ENCODE measurements around the gene PRDM7.

Gene PRDM7

DNA sequence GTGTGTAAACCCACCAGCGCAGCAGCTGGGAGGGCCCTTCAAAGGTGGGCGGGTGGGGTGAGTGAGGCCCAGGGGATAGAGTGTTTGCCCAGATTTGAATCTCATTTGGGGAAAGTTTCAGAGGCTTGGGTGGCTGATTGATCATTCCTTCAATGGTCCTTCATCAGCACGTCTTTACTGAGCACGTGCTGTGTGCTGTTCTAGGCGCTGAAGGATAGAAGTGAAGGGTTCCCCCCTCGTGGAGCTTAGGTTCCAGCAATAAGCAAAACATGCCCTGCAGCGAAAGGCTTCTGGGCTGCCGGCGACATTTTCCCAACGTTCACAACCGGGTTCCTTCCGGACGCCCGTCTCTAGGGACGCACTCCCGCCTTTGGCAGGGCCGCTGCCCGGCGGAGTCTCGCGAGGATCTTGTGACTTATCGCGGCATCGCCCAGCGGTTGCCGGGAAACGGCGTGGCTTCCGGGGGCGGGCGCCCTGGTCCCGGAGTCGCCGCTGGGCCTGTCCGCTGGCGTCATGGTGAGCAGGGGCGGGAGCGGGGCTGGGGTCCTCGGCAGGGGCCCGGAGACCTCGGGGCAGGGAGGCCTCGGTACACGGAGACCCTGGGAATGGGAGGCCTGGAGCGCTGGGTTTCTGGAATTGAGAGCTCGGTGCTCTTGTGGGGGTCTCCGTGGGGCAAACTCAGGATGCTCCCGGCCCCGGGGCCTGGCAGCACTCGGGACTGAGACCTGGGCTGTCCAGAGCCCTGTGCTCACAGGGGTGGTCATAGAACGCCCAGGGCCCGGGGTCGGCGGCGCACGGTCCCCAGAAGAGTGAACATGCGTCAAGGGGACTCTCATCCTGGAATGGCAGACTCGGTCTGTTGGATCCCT, 54.7 kb downstream of the PRDM7 start:
- peaks cover 27% of the 10 kb centered on the region for H3K4me1 ChIP-seq (ENCODE audit: control insufficient read depth, insufficient read depth, low read length)
- no peaks in the 10 kb centered on the region for H3K36me3 ChIP-seq (ENCODE audit: control insufficient read depth, insufficient read depth, low read length)
- H3K27me3 ChIP-seq (ENCODE audit: control insufficient read depth, insufficient read depth, low read length), result no peaks in the 10 kb centered on the region
- peak overlapping the region; percentile 57 for H3K4me3 ChIP-seq (ENCODE audit: low read depth, low read length)
- H3K9ac ChIP-seq (ENCODE audit: low read depth, low read length), result peak overlapping the region; percentile 40; the same call in 1 of the 2 replicates
- H3K27ac ChIP-seq (ENCODE audit: low read depth, low read length), result peak overlapping the region; percentile 6
- no peaks in the 10 kb centered on the region for H3K9me3 ChIP-seq (ENCODE audit: control insufficient read depth, insufficient read depth, low read length)

GRCh38 chr16:90020838-90021382, 56.2 kb downstream of the PRDM7 start:
- Histone ChIP-seq H3K4me1 (ENCODE audit: control insufficient read depth, insufficient read depth, low read length) (peaks cover 27% of the 10 kb centered on the region), H3K4me3 (ENCODE audit: low read depth, low read length) (peak overlapping the region; percentile 76), H3K36me3 (ENCODE audit: control insufficient read depth, insufficient read depth, low read length) (peaks cover 3% of the 10 kb centered on the region; the same call in 1 of the 2 replicates), H3K9me3 (ENCODE audit: control insufficient read depth, insufficient read depth, low read length) (no peaks in the 10 kb centered on the region), H3K27me3 (ENCODE audit: control insufficient read depth, insufficient read depth, low read length) (no peaks in the 10 kb centered on the region), H3K27ac (ENCODE audit: low read depth, low read length) (peak overlapping the region; percentile 90), H3K9ac (ENCODE audit: low read depth, low read length) (peak overlapping the region; percentile 32; the same call in 1 of the 2 replicates)

DNA sequence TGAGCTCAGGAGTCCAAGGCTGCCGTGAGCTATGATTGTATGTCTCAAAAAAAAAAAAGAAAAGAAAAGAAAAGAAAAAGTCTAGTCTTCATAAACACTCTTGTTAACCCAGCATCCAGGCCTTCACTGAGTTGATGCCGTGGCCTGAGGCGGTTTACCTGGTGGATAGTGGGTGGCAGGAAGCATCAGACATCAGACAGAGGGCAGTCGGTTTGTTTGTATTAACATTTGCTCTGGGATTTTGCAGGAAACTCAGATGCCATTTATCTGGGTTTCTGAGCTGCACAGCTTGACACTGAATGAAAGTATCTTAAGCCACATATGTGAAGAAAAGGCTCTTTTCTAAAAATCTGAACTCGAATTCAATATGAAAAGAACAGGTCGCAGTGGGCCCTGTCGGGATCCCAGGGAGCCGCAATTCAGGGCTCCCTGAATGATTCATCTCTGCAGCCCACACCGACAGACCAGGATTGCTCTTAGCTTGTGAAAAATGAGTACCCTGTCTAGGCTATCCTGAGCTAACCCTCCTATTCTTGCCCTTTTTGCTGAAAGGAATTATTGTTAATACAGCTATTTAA, 56.8 kb downstream of the PRDM7 start:
- Histone ChIP-seq H3K4me1 (ENCODE audit: control insufficient read depth, insufficient read depth, low read length) (peaks cover 27% of the 10 kb centered on the region), H3K27ac (ENCODE audit: low read depth, low read length) (peak overlapping the region; percentile 90), H3K9ac (ENCODE audit: low read depth, low read length) (peak overlapping the region; percentile 84), H3K9me3 (ENCODE audit: control insufficient read depth, insufficient read depth, low read length) (no peaks in the 10 kb centered on the region), H3K27me3 (ENCODE audit: control insufficient read depth, insufficient read depth, low read length) (no peaks in the 10 kb centered on the region), H3K36me3 (ENCODE audit: control insufficient read depth, insufficient read depth, low read length) (peaks cover 9% of the 10 kb centered on the region; the same call in 1 of the 2 replicates), H3K4me3 (ENCODE audit: low read depth, low read length) (peak overlapping the region; percentile 76)

- Histone ChIP-seq H3K27ac (ENCODE audit: low read depth, low read length) (peak overlapping the region; percentile 90), H3K9ac (ENCODE audit: low read depth, low read length) (peak overlapping the region; percentile 84), H3K36me3 (ENCODE audit: control insufficient read depth, insufficient read depth, low read length) (peaks cover 14% of the 10 kb centered on the region; the same call in 1 of the 2 replicates), H3K4me1 (ENCODE audit: control insufficient read depth, insufficient read depth, low read length) (peaks cover 27% of the 10 kb centered on the region), H3K4me3 (ENCODE audit: low read depth, low read length) (peak overlapping the region; percentile 76), H3K9me3 (ENCODE audit: control insufficient read depth, insufficient read depth, low read length) (no peaks in the 10 kb centered on the region), H3K27me3 (ENCODE audit: control insufficient read depth, insufficient read depth, low read length) (no peaks in the 10 kb centered on the region)
These were observed 57.4 kb downstream of the PRDM7 start for GRCh38 chr16:90019543-90020259.

GRCh38 chr16:90018652-90019542, 58.2 kb downstream of the PRDM7 start, which contains the start of gene DBNDD1:
DBNDD1 (minus strand) TSS chr16:90019456; CDS start chr16:90019341, 115 bp downstream.
- H3K27me3 ChIP-seq (ENCODE audit: control insufficient read depth, insufficient read depth, low read length), result no peaks in the 10 kb centered on the region
- peak within 1 kb of the TSS; percentile 76 for H3K4me3 ChIP-seq (ENCODE audit: low read depth, low read length)
- peak within 1 kb of the TSS; percentile 90 for H3K27ac ChIP-seq (ENCODE audit: low read depth, low read length)
- peaks cover 27% of the 10 kb centered on the region for H3K4me1 ChIP-seq (ENCODE audit: control insufficient read depth, insufficient read depth, low read length)
- H3K9me3 ChIP-seq (ENCODE audit: control insufficient read depth, insufficient read depth, low read length), result no peaks in the 10 kb centered on the region
- peak within 1 kb of the TSS; percentile 84 for H3K9ac ChIP-seq (ENCODE audit: low read depth, low read length)
- H3K36me3 ChIP-seq (ENCODE audit: control insufficient read depth, insufficient read depth, low read length), result peaks cover 19% of the 10 kb centered on the region; the same call in 1 of the 2 replicates

DNA sequence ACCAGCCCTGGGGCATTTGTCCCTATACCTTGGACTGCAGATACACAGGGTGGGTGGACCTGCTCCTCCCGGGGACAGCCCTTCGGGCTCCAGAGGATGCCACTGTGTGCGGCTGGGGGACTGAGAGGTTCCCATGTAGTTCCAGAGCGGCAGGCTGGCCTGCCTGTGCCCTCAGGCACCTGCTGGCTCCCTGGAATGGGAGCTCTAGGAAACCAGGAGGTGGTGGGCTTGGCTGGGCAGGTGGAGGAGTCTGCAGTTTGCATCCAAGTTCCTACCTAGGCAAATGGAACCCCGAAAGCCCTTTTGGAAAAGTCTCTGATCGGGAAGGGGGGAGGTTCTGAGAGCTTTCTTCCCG, 58.9 kb downstream of the PRDM7 start:
- H3K27me3 ChIP-seq (ENCODE audit: control insufficient read depth, insufficient read depth, low read length), result no peaks in the 10 kb centered on the region
- peak overlapping the region; percentile 58; the same call in 1 of the 2 replicates for H3K9ac ChIP-seq (ENCODE audit: low read depth, low read length)
- no peaks in the 10 kb centered on the region for H3K9me3 ChIP-seq (ENCODE audit: control insufficient read depth, insufficient read depth, low read length)
- peaks cover 26% of the 10 kb centered on the region for H3K4me1 ChIP-seq (ENCODE audit: control insufficient read depth, insufficient read depth, low read length)
- peaks cover 19% of the 10 kb centered on the region; the same call in 1 of the 2 replicates for H3K36me3 ChIP-seq (ENCODE audit: control insufficient read depth, insufficient read depth, low read length)
- no peak overlapping the region for H3K27ac ChIP-seq (ENCODE audit: low read depth, low read length)
- H3K4me3 ChIP-seq (ENCODE audit: low read depth, low read length), result peak overlapping the region; percentile 74

- no peak overlapping the region for H3K27ac ChIP-seq (ENCODE audit: low read depth, low read length)
- no peaks in the 10 kb centered on the region for H3K9me3 ChIP-seq (ENCODE audit: control insufficient read depth, insufficient read depth, low read length)
- no peak overlapping the region for H3K4me3 ChIP-seq (ENCODE audit: low read depth, low read length)
- no peak overlapping the region for H3K9ac ChIP-seq (ENCODE audit: low read depth, low read length)
- H3K27me3 ChIP-seq (ENCODE audit: control insufficient read depth, insufficient read depth, low read length), result no peaks in the 10 kb centered on the region
- peaks cover 27% of the 10 kb centered on the region for H3K36me3 ChIP-seq (ENCODE audit: control insufficient read depth, insufficient read depth, low read length)
- peaks cover 20% of the 10 kb centered on the region for H3K4me1 ChIP-seq (ENCODE audit: control insufficient read depth, insufficient read depth, low read length)
These were observed 60.7 kb downstream of the PRDM7 start for GRCh38 chr16:90016339-90016950.

- H3K9me3 ChIP-seq (ENCODE audit: control insufficient read depth, insufficient read depth, low read length), result no peaks in the 10 kb centered on the region
- peaks cover 27% of the 10 kb centered on the region for H3K36me3 ChIP-seq (ENCODE audit: control insufficient read depth, insufficient read depth, low read length)
- no peak overlapping the region for H3K4me3 ChIP-seq (ENCODE audit: low read depth, low read length)
- H3K9ac ChIP-seq (ENCODE audit: low read depth, low read length), result no peak overlapping the region
- no peak overlapping the region for H3K27ac ChIP-seq (ENCODE audit: low read depth, low read length)
- peaks cover 13% of the 10 kb centered on the region for H3K4me1 ChIP-seq (ENCODE audit: control insufficient read depth, insufficient read depth, low read length)
- no peaks in the 10 kb centered on the region for H3K27me3 ChIP-seq (ENCODE audit: control insufficient read depth, insufficient read depth, low read length)
These were observed 61.4 kb downstream of the PRDM7 start for GRCh38 chr16:90015586-90016338.

GRCh38 chr16:90012991-90013745, 64.0 kb downstream of the PRDM7 start:
- Histone ChIP-seq H3K27me3 (ENCODE audit: control insufficient read depth, insufficient read depth, low read length) (no peaks in the 10 kb centered on the region), H3K27ac (ENCODE audit: low read depth, low read length) (no peak overlapping the region), H3K4me3 (ENCODE audit: low read depth, low read length) (no peak overlapping the region), H3K36me3 (ENCODE audit: control insufficient read depth, insufficient read depth, low read length) (peaks cover 27% of the 10 kb centered on the region), H3K9me3 (ENCODE audit: control insufficient read depth, insufficient read depth, low read length) (no peaks in the 10 kb centered on the region), H3K9ac (ENCODE audit: low read depth, low read length) (no peak overlapping the region), H3K4me1 (ENCODE audit: control insufficient read depth, insufficient read depth, low read length) (peaks cover 5% of the 10 kb centered on the region)

Measured in HUES48 (cell line).